ENCODE data around the gene ADGRG2. TPM values are rescaled to one million over a fixed set of nuclear protein-coding genes. Genes with fewer than 3 reads are reported as not detected.

The ADGRG2 gene
- polyA plus RNA-seq, 1 donor from 2014 or later = 0.05 TPM

DNA sequence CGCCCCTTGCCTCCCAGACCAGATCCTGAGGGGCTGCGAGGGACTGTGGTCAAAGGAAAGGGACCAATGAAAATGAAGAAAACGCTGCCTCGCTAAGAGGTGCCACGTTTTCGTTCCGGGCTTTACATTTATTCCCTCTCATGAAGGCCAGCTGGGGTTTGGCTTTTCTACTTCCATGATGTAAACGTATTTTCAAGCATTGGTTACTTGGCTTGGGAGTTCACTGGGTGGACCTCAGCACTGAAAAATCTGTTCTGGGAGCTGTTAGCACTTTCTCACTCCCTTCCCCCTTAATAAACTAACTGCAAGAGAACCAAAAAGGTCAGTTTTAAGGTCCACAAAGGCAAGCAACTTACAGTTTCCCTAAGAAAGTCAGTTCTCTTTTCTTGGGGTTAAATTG is 40.6 kb upstream of the ADGRG2 start:
- Histone ChIP-seq H3K79me2 (replicated peaks; ENCODE audit: insufficient read depth, low read length) (no peaks in the 10 kb centered on the region), H3K9ac (ENCODE audit: low read length) (no peak overlapping the region), H4K20me1 (ENCODE audit: insufficient read depth) (no peaks in the 10 kb centered on the region), H3K4me2 (ENCODE audit: low read length) (no peak overlapping the region), H3F3A (ENCODE audit: insufficient read depth, low read length, poor library complexity, severe bottlenecking) (no peaks in the 10 kb centered on the region), H3K9me3 (ENCODE audit: low read length) (no peaks in the 10 kb centered on the region), H3K36me3 (ENCODE audit: insufficient read depth, low read length) (no peaks in the 10 kb centered on the region), H3K27ac (ENCODE audit: low read length) (no peak overlapping the region), H3K9me2 (ENCODE audit: insufficient read depth, low read length) (no peaks in the 10 kb centered on the region), H2AFZ (ENCODE audit: low read depth, low read length) (no peak overlapping the region), H3K27me3 (ENCODE audit: insufficient read depth, low read depth, low read length) (no peaks in the 10 kb centered on the region), H3K4me3 (ENCODE audit: low read length) (no peak overlapping the region)
- TF ChIP-seq RAD21 (conservative IDR thresholded peaks at IDR 0.05) (no peak), POLR2AphosphoS5 (IDR thresholded peaks at IDR 0.05) (no peak), MXI1 (conservative IDR thresholded peaks at IDR 0.05; ENCODE audit: poor library complexity, severe bottlenecking) (no peak), SMC3 (conservative IDR thresholded peaks at IDR 0.05; ENCODE audit: poor library complexity) (no peak), EZH2 (IDR thresholded peaks at IDR 0.05; ENCODE audit: borderline replicate concordance, insufficient read depth, low read length, poor library complexity, severe bottlenecking) (no peak), EP300 (conservative IDR thresholded peaks at IDR 0.05; ENCODE audit: poor library complexity, severe bottlenecking) (no peak), TAF1 (IDR thresholded peaks at IDR 0.05; ENCODE audit: low read depth) (no peak), REST (IDR thresholded peaks at IDR 0.05; ENCODE audit: borderline replicate concordance) (no peak)
- TF ChIP-seq, protein P1, sequence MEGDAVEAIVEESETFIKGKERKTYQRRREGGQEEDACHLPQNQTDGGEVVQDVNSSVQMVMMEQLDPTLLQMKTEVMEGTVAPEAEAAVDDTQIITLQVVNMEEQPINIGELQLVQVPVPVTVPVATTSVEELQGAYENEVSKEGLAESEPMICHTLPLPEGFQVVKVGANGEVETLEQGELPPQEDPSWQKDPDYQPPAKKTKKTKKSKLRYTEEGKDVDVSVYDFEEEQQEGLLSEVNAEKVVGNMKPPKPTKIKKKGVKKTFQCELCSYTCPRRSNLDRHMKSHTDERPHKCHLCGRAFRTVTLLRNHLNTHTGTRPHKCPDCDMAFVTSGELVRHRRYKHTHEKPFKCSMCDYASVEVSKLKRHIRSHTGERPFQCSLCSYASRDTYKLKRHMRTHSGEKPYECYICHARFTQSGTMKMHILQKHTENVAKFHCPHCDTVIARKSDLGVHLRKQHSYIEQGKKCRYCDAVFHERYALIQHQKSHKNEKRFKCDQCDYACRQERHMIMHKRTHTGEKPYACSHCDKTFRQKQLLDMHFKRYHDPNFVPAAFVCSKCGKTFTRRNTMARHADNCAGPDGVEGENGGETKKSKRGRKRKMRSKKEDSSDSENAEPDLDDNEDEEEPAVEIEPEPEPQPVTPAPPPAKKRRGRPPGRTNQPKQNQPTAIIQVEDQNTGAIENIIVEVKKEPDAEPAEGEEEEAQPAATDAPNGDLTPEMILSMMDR (IDR thresholded peaks at IDR 0.05; ENCODE audit: poor library complexity, severe bottlenecking) = no peak

DNA sequence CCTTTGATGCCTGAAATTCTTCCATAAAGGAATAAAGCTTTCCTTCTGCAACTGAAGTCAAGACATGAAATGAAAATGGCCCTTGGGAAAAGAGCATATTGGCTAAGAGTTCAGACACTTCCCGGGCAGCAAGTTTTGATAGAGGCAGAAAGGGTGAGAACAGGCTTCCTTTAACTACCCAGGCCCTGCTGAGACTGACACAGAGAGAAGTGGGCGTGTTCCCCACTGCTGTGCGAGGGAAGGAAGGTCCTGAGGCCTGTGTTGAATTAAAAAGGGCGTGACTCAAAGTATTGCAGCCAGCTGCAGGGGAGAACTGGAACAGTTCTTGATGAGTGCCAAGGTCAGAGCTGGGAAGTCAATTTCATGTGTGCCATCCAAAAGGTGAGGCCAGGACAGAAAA is 33.9 kb upstream of the ADGRG2 start:
- no peaks in the 10 kb centered on the region for H3F3A ChIP-seq (ENCODE audit: insufficient read depth, low read length, poor library complexity, severe bottlenecking)

More for the DNA sequence above, 33.9 kb upstream of the ADGRG2 start:
- H3K79me2 ChIP-seq (replicated peaks; ENCODE audit: insufficient read depth, low read length) = no peaks in the 10 kb centered on the region
- H3K27me3 ChIP-seq (ENCODE audit: insufficient read depth, low read depth, low read length) = no peaks in the 10 kb centered on the region
- no peak overlapping the region for H3K4me3 ChIP-seq (ENCODE audit: low read length)
- H2AFZ ChIP-seq (ENCODE audit: low read depth, low read length) = no peak overlapping the region
- H3K4me2 ChIP-seq (ENCODE audit: low read length) = no peak overlapping the region
- H3K36me3 ChIP-seq (ENCODE audit: insufficient read depth, low read length) = no peaks in the 10 kb centered on the region
- TF ChIP-seq SMC3 (conservative IDR thresholded peaks at IDR 0.05; ENCODE audit: poor library complexity) (no peak), REST (IDR thresholded peaks at IDR 0.05; ENCODE audit: borderline replicate concordance) (no peak), POLR2AphosphoS5 (IDR thresholded peaks at IDR 0.05) (no peak), EP300 (conservative IDR thresholded peaks at IDR 0.05; ENCODE audit: poor library complexity, severe bottlenecking) (no peak), MXI1 (conservative IDR thresholded peaks at IDR 0.05; ENCODE audit: poor library complexity, severe bottlenecking) (no peak), RAD21 (conservative IDR thresholded peaks at IDR 0.05) (no peak), EZH2 (IDR thresholded peaks at IDR 0.05; ENCODE audit: borderline replicate concordance, insufficient read depth, low read length, poor library complexity, severe bottlenecking) (no peak), TAF1 (IDR thresholded peaks at IDR 0.05; ENCODE audit: low read depth) (no peak)
- TF ChIP-seq, protein P1 (IDR thresholded peaks at IDR 0.05; ENCODE audit: poor library complexity, severe bottlenecking) = no peak
- H3K9me2 ChIP-seq (ENCODE audit: insufficient read depth, low read length) = no peaks in the 10 kb centered on the region
- no peak overlapping the region for H3K27ac ChIP-seq (ENCODE audit: low read length)
- H3K9ac ChIP-seq (ENCODE audit: low read length) = no peak overlapping the region
- H4K20me1 ChIP-seq (ENCODE audit: insufficient read depth) = no peaks in the 10 kb centered on the region
- H3K9me3 ChIP-seq (ENCODE audit: low read length) = no peaks in the 10 kb centered on the region
